ENCODE measurements around the gene FAM20B. TPM values are rescaled to one million over a fixed set of nuclear protein-coding genes. Genes with fewer than 3 reads are reported as not detected.

Gene FAM20B
- total and polyA plus RNA-seq, 4 experiments from 2014 or later, result 4.3 to 31.9 (median 19.2) TPM

DNA sequence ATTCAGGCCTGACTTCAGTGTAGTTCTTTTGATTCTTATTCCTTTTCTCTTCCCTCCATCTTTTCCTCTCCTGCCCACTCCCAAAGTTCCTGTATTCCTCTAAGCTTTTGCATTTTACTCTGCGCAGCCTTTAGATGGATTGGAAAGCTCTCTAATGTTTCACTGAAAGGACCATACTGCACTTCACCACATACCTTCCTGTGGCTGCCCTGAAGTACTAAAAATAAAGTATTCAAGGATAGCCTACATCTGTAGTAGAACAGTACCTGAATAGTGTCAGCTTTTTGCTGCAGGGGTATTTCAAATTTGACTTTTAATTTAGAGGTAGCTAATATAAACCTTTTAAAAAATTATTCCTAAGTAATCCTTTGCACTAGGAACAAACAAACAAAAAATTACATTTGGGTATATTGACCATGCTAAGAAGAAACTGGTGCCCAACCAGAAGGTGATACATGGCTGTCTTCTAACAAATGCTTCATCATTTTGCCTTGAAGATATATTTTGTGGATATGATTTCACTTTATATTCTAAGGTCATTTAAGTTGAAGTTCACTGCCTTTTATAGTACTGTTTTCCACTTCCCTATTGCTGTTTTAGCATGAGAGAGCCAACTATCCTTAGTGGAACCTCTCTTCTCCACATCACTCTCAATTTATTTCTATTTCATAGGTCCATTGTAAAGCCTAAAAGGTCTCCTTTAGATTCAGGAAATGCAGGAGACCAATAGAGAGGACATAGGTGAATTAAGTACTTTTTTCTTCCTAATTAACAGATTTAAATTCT, 22.8 kb downstream of the FAM20B start:
- Histone ChIP-seq H3K4me1 (ENCODE audit: insufficient read depth, low read length) (no peaks in the 10 kb centered on the region), H3K9me3 (ENCODE audit: control insufficient read depth in 1 of 2, low read length in 2 of 2) (no peaks in the 10 kb centered on the region), H3K27me3 (ENCODE audit: insufficient read depth, low read length) (no peaks in the 10 kb centered on the region), H3K36me3 (ENCODE audit: insufficient read depth, low read length) (peaks cover 3% of the 10 kb centered on the region), H3K27ac (ENCODE audit: low read depth, low read length) (no peak overlapping the region), H3K4me3 (ENCODE audit: low read length in 2 of 2) (no peak overlapping the region)
- Mint-ChIP-seq H3K4me3 (no peak overlapping the region), H3K9me3 (no peaks in the 10 kb centered on the region), H3K27ac (peak overlapping the region in 2 of 7 donors; percentile 5 to 58), H3K27me3 (no peaks in the 10 kb centered on the region), H3K4me1 (peaks cover 0 to 7% (median 6%) of the 10 kb centered on the region in 4 donors), H3K36me3 (peaks cover 16 to 23% of the 10 kb centered on the region in 2 donors)
- ChIA-PET CTCF (ENCODE audit: partially characterized antibody) (no interaction called here), POLR2A (ENCODE audit: partially characterized antibody) (no interaction called here)
- intact Hi-C loops (cut with micrococcal nuclease), result no loop called here
- DNase-seq, result no peak

DNA sequence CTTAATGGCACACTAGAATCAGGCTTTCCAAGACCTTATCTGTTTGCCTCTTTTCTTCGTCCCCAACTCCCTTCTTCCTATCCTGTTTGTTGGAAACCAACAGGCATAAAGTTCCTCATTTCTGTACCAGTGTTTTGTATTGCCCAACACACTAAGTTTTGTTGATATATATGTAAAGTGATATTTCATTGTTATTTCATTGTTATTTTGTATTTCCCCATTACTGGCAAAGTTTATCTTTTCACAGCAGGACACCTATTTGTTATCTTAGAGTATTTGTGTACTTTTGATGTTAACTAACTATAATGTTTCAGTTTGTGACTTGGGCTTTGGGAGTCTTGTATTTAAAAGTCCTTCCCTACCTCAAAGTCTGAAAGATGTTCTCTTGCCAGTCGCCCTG, 27.1 kb downstream of the FAM20B start:
- DNase-seq, result no peak
- H3K4me3 Mint-ChIP-seq, result no peak overlapping the region
- intact Hi-C loops (cut with micrococcal nuclease), result no loop called here
- peaks cover 36 to 43% of the 10 kb centered on the region in 2 donors for H3K36me3 Mint-ChIP-seq
- ChIA-PET POLR2A (ENCODE audit: partially characterized antibody) (no interaction called here), CTCF (ENCODE audit: partially characterized antibody) (no interaction called here)
- no peak overlapping the region for H3K4me3 ChIP-seq (ENCODE audit: low read length in 2 of 2)
- no peak overlapping the region for H3K27ac ChIP-seq (ENCODE audit: low read depth, low read length)
- H3K9me3 Mint-ChIP-seq, result peaks cover 0 to 8% (median 0%) of the 10 kb centered on the region in 8 donors
- H3K27me3 ChIP-seq (ENCODE audit: insufficient read depth, low read length), result no peaks in the 10 kb centered on the region
- peaks cover 3% of the 10 kb centered on the region for H3K36me3 ChIP-seq (ENCODE audit: insufficient read depth, low read length)
- no peaks in the 10 kb centered on the region for H3K27me3 Mint-ChIP-seq
- H3K9me3 ChIP-seq (ENCODE audit: control insufficient read depth in 1 of 2, low read length in 2 of 2), result no peaks in the 10 kb centered on the region
- no peaks in the 10 kb centered on the region for H3K4me1 ChIP-seq (ENCODE audit: insufficient read depth, low read length)
- H3K4me1 Mint-ChIP-seq, result peaks cover 0 to 5% (median 2%) of the 10 kb centered on the region in 4 donors
- H3K27ac Mint-ChIP-seq, result no peak overlapping the region

DNA sequence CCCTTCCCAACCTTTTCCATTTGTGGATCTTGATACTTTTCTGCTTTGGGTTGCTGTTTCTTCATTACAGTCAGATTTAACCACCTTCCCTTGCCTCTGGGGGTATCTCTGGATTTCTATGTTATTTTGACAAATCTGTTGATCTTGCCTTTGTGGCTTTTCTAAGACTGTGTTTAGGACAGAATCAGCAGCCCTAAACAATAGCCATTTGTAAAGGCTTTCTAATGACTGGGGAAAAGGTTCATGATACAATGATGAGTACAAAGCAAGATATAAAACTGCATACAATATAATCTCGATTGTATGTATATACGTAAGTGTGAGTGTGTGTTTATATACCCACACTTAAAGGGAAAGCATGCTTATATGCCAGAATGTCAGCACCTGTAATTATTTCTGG, 27.8 kb downstream of the FAM20B start:
- intact Hi-C loops (cut with micrococcal nuclease), result no loop called here
- DNase-seq, result no peak
- peak overlapping the region in 1 of 7 donors; percentile 23 for H3K27ac Mint-ChIP-seq
- Histone ChIP-seq H3K27me3 (ENCODE audit: insufficient read depth, low read length) (no peaks in the 10 kb centered on the region), H3K27ac (ENCODE audit: low read depth, low read length) (no peak overlapping the region), H3K4me1 (ENCODE audit: insufficient read depth, low read length) (no peaks in the 10 kb centered on the region), H3K9me3 (ENCODE audit: control insufficient read depth in 1 of 2, low read length in 2 of 2) (no peaks in the 10 kb centered on the region), H3K4me3 (ENCODE audit: low read length in 2 of 2) (no peak overlapping the region), H3K36me3 (ENCODE audit: insufficient read depth, low read length) (peaks cover 3% of the 10 kb centered on the region)
- H3K36me3 Mint-ChIP-seq, result peaks cover 36 to 45% of the 10 kb centered on the region in 2 donors
- peaks cover 0 to 2% (median under 1%) of the 10 kb centered on the region in 4 donors for H3K4me1 Mint-ChIP-seq
- no peak overlapping the region for H3K4me3 Mint-ChIP-seq
- H3K9me3 Mint-ChIP-seq, result peaks cover 0 to 8% (median 0%) of the 10 kb centered on the region in 8 donors
- POLR2A ChIA-PET (ENCODE audit: partially characterized antibody), result no interaction called here
- CTCF ChIA-PET (ENCODE audit: partially characterized antibody), result no interaction called here
- no peaks in the 10 kb centered on the region for H3K27me3 Mint-ChIP-seq

DNA sequence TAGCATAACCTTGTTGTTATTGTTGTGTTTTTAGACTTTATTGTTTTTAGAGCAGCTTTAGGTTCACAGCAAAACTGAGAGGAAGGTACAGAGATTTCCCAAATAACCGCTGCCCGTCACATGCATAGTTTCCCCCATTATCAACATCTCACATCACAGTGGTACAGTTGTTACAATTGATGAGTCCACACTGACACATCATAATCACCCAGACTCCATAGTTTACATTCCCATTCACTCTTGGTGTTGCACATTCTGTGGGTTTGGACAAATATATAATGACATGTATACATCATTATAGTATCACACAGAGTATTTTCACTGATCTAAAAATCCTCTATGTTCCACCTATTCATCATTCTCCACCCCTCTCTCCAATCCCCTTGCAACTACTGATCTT, 30.2 kb downstream of the FAM20B start:
- no peaks in the 10 kb centered on the region for H3K27me3 Mint-ChIP-seq
- POLR2A ChIA-PET (ENCODE audit: partially characterized antibody), result no interaction called here
- no peak for DNase-seq
- peaks cover 46% of the 10 kb centered on the region in 2 donors for H3K36me3 Mint-ChIP-seq
- peaks cover 0 to 8% (median 0%) of the 10 kb centered on the region in 8 donors for H3K9me3 Mint-ChIP-seq
- peaks cover 0 to 2% (median under 1%) of the 10 kb centered on the region in 4 donors for H3K4me1 Mint-ChIP-seq
- no peaks in the 10 kb centered on the region for H3K36me3 ChIP-seq (ENCODE audit: insufficient read depth, low read length)
- no peaks in the 10 kb centered on the region for H3K9me3 ChIP-seq (ENCODE audit: control insufficient read depth in 1 of 2, low read length in 2 of 2)
- H3K27ac Mint-ChIP-seq, result no peak overlapping the region
- CTCF ChIA-PET (ENCODE audit: partially characterized antibody), result no interaction called here
- no peaks in the 10 kb centered on the region for H3K27me3 ChIP-seq (ENCODE audit: insufficient read depth, low read length)
- H3K4me3 ChIP-seq (ENCODE audit: low read length in 2 of 2), result no peak overlapping the region
- no peak overlapping the region for H3K27ac ChIP-seq (ENCODE audit: low read depth, low read length)
- intact Hi-C loops (cut with micrococcal nuclease), result no loop called here
- H3K4me3 Mint-ChIP-seq, result no peak overlapping the region
- H3K4me1 ChIP-seq (ENCODE audit: insufficient read depth, low read length), result no peaks in the 10 kb centered on the region

DNA sequence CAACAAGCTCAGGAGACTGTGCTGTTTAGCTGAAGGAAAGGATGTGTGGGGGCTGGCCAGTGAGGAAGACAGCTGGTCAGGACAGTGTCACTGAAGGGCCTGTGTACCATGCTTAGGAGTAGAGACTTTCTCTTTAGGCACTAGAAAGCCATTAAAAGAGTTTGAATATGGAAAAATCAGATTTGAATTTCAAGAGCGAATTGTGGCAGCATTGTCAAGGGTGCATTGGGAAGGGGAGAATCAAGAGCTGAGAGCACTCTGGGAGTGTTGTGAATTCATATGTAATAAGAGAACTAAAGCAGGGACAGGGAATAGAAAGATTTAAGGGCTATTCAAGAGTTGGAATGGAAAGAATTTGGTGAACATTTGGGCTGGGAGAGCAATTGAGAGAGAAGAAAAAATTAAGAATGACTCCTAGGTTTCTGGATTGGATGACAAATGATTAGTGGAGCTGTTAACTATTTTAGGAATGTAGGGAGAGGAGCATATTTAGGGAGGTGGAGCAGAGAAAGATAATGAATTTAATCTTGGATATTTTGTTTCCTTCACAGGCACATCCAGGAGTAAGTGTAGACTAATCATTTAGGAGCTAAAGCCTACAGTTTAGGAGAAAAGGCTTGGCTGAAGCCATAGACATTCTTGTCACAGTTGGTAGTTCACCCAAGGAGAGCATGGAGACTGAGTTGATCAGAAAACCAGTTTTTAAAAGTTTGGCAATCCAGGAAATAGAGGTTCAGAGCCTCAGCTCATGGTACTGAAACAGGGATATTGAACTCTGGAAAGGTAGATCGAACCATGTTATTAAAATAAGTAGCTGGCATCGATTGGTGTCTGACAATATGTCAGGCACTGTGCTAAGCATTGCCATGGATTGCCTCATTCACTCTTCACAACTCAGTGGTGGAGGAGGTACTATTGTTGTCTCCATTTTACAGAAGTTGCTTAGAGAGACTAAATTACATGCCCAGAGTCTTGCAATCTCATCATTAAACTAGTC, 33.1 kb downstream of the FAM20B start:
- Mint-ChIP-seq H3K9me3 (peaks cover 0 to 8% (median 0%) of the 10 kb centered on the region in 8 donors), H3K4me3 (peak overlapping the region in 1 of 8 donors; percentile 36), H3K4me1 (peaks cover 0 to 4% (median 0%) of the 10 kb centered on the region in 4 donors), H3K36me3 (peaks cover 50 to 58% of the 10 kb centered on the region in 2 donors), H3K27ac (peak overlapping the region in 5 of 7 donors; percentile 5 to 28 (median 17)), H3K27me3 (no peaks in the 10 kb centered on the region)
- ChIA-PET CTCF (ENCODE audit: partially characterized antibody) (no interaction called here), POLR2A (ENCODE audit: partially characterized antibody) (no interaction called here)
- Histone ChIP-seq H3K9me3 (ENCODE audit: control insufficient read depth in 1 of 2, low read length in 2 of 2) (no peaks in the 10 kb centered on the region), H3K4me1 (ENCODE audit: insufficient read depth, low read length) (no peaks in the 10 kb centered on the region), H3K36me3 (ENCODE audit: insufficient read depth, low read length) (peaks cover 3% of the 10 kb centered on the region), H3K27me3 (ENCODE audit: insufficient read depth, low read length) (no peaks in the 10 kb centered on the region), H3K4me3 (ENCODE audit: low read length in 2 of 2) (no peak overlapping the region), H3K27ac (ENCODE audit: low read depth, low read length) (no peak overlapping the region)
- intact Hi-C loops (cut with micrococcal nuclease), result no loop called here
- DNase-seq, result no peak

DNA sequence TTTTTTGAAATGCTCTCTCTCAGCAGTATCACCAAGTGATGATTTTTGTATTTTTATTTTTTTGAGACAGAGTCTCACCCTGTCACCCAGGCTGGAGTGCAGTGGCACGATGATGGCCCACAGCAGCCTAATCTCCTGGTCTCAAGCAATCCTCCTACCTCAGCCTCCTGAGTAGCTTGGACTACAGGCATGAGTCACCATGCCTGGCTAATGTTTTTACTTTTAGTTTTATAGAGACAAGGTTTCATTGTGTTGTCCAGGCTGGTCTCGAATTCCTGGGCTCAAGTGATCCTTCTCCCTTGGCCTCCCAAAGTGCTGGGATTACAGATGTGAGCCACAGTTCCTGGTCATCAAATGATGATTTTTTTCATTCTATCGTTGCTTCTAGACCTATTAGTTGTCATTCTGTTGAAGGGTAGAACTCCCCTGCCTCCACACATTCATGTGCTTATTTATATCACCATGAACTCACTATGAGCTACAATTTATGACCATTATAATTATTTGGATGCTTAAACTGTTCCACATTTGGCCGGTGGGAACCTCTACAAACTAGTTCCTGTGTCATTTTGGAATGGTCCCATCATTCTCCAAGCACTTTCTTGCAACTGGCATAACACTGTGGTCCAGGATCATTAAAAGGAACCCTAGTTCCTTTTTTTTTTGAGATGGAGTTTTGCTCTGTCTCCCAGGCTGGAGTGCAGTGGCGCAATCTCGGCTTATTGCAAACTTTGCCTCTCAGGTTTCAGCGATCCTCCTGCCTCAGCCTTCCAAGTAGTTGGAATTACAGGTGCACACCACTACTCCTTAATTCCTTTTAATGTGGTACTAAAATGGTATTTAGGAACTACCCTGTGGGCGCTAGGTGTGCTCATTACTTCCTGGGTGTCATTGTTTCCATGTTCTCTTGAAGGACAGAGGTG, 35.9 kb downstream of the FAM20B start:
- peaks cover 0 to 4% (median 0%) of the 10 kb centered on the region in 4 donors for H3K4me1 Mint-ChIP-seq
- no peak for DNase-seq
- no peak overlapping the region for H3K27ac ChIP-seq (ENCODE audit: low read depth, low read length)
- intact Hi-C loops (cut with micrococcal nuclease), result no loop called here
- H3K36me3 ChIP-seq (ENCODE audit: insufficient read depth, low read length), result peaks cover 14% of the 10 kb centered on the region
- no peak overlapping the region for H3K4me3 Mint-ChIP-seq
- H3K9me3 ChIP-seq (ENCODE audit: control insufficient read depth in 1 of 2, low read length in 2 of 2), result no peaks in the 10 kb centered on the region
- H3K4me1 ChIP-seq (ENCODE audit: insufficient read depth, low read length), result no peaks in the 10 kb centered on the region
- ChIA-PET POLR2A (ENCODE audit: partially characterized antibody) (no interaction called here), CTCF (ENCODE audit: partially characterized antibody) (no interaction called here)
- peaks cover 40 to 59% of the 10 kb centered on the region in 2 donors for H3K36me3 Mint-ChIP-seq
- no peaks in the 10 kb centered on the region for H3K27me3 Mint-ChIP-seq
- H3K4me3 ChIP-seq (ENCODE audit: low read length in 2 of 2), result no peak overlapping the region
- no peaks in the 10 kb centered on the region for H3K27me3 ChIP-seq (ENCODE audit: insufficient read depth, low read length)
- H3K27ac Mint-ChIP-seq, result no peak overlapping the region
- peaks cover 0 to 2% (median 0%) of the 10 kb centered on the region in 8 donors for H3K9me3 Mint-ChIP-seq

Measured in CD4-positive, alpha-beta memory T cell (primary cell).